Activated CD4-positive, alpha-beta T cell treated with anti-CD3 and anti-CD28 coated beads for 4 hours (primary cell): ENCODE data around the gene TMEM82.

Experiments
- DNase-seq, 2 donors: peaks; one replicate each; pipeline ENCODE4 v3.0.0-alpha.2; 2020

Gene TMEM82

DNA sequence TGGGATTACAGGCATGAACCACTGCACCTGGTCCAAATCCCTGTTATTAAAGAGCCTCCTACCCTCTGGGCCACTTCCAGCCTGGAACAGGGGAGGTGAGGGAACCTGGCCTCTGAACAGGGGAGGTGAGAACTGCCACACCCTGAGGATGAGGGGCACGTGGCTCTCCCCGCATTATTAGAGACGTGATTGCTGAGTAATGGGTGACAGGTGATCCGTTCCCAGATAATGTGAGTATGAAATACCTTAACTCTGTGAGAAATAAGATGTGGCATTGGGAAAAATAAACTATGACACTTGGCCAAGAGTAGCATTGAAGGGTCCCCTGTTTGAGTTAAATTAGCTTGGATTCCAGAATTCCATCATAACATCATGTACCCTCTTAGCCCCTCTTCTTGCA is 19.9 kb upstream of the TMEM82 start:
- no peak for DNase-seq

DNA sequence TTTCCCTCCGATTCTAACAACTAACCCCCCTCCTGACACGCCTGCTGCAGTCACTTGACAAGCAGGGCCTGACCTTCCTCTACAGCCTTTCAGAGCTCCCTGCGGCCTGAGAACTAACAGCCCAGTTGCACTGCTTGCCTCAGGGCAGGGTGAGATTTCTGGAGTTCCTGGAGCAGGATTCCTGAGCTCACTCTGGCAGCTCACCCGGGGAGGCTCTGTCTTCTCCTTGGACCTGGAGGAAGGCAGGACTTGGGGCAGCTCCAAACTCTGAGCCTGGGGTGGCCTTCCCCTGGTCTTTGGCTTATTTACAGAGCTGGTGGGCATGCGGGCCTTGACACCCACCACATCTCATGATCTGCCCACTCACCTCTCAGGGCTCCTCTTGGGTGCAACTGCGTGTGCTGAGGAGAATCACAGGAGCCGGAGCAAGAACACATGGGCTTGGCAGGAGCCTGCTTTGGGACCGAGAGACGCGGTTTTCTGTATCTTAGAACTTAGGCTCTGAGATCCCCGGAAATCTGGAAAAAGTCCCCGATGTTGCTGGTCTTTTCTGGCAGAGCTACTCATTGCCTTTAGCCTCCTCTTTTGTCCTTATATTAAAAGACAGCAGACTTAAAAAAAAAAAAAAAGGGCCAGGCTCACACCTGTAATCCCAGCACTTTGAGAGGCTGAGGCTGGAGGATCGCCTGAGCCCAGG is 19.3 kb upstream of the TMEM82 start:
- DNase-seq = no peak

DNA sequence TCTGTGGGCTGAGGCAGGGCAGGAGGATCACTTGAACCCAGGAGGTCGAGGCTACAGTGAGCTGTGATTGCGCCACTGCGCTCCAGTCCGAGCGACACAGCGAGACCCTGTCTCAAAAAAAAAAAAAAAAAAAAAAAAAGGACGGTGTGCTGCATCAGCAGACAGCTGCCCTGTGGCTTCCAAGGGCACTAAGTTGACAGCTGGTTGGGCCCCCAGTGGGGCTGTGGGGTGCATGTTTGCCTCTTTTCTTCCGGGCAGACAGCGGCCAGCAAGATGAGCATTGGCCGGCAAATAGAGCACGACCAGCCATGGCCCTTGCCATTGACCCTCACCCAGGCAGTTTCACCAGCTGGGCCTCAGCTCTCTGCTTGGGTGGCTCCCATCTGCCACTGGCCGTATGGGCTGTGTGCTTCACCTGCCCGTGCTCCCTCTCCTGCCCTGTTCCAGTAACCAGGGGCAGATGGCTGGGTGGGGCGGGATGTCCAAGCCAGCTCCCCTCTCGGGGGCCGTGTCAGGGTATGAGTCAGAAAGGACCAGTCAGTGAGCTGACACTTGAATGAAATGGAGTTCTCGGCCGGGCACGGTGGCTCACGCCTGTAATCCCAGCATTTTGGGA is 18.6 kb upstream of the TMEM82 start:
- DNase-seq = no peak

DNA sequence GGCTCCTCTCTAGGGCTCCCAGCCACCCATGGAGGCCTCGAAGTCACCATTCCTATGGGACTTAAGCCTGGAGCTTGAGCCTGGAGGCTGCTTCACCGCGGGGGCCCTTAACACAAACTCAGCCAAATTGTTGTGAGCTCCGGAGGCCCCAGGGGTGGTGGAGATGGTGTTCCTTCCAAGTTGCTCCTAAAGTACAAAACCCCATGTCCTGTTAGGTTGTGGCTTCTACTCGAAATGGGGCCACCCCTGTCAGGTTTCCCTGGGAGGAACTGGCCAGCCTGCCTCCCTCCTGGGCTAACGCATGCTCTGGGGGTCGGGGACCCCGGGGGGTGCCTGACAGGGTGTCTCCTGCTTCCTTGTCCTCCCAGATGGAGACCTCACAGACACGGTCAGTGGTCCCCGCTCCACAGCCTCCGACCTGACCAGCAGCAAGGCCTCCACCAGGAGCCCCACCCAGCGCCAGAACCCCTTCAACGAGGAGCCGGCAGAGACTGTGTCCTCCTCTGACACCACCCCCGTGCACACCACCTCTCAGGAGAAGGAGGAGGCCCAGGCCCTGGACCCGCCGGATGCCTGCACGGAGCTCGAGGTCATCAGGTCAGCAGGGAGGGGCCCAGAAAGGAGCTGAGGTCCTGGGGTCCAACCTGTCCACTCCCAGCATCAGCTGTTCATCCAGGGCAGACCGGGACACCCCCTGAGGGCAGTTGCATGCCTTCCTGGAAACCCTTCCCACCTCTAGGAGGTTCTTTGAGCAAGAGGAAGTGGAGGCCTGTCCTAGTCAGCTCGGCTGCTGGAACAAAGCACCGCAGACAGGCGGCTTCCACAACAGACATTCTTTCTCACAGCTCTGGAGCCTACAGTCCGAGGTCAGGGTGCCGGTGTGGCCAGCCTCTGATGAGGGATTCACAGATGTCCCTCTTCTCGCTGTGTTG is 17.1 kb upstream of the TMEM82 start:
- DNase-seq = no peak

DNA sequence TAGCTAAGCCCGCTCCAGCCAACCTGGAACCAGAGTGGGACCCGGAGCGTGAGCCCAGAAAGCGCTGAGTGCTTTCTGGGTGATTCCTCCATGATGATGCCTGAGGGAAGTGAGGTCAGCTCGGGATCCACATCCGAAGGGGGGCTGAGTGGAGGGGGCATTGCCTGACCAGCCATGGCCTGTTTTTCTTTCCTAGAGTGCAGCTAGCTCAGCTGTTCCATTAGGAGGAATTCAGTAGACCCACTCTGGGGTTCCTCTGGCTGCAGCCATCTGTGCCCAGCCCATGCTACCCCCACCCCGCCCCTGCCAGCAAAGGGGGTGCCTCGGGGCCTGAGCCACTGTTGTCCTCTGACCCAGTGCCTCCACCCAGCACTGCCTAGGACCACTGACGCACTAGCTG is 15.8 kb upstream of the TMEM82 start:
- no peak for DNase-seq

DNA sequence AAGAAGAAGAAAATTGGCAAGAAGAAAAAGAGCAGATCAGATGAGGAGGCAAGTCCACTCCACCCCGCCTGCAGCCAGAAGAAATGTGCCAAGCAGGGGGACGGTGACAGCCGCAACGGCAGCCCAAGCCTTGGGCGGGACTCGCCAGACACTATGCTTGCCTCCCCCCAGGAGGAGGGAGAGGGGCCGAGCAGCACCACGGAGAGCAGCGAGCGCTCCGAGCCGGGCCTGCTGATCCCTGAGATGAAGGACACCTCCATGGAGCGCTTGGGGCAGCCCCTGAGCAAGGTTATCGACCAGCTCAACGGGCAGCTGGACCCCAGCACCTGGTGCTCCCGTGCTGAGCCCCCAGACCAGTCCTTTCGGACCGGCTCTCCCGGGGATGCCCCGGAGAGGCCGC is 15.3 kb upstream of the TMEM82 start:
- DNase-seq = no peak

DNA sequence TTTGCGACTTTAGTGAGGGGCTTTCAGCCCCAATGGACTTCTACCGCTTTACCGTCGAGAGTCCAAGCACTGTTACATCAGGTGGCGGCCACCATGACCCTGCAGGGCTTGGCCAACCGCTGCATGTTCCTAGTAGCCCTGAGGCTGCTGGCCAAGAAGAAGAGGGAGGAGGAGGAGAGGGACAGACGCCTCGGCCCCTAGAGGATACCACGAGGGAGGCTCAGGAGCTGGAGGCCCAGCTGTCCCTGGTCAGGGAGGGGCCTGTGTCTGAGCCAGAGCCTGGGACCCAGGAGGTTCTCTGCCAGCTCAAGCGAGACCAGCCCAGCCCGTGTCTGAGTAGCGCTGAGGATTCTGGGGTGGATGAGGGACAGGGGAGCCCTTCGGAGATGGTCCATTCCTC is 14.9 kb upstream of the TMEM82 start:
- no peak for DNase-seq

DNA sequence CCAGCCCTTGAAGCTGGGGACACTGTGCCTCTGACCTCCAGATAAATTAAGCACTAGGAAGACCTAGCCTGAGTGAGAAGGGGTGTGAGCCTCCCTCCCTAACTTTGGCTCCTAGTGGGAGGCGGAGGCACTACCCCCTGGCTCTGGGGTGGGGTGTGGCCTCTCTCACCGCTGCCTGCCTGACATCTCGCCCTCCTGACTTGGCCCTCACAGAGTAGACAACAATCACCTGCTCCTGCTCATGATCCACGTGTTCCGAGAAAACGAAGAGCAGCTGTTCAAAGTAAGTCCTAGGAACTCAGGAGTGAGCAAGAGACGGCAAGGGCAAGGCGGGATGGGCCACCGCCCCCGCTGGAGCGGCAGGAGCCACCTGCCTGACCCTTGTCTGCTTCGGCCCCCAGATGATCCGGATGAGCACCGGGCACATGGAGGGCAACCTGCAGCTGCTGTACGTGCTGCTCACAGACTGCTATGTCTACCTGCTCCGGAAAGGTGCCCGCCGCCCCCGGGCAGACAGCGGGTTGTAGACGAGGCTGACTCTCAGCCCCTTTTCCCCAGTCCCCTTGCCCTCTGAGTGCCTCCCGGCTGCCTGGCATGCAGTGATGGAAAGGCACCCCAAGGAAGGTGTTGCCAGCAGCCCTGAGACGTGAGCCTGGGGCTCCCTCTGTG is 14.3 kb upstream of the TMEM82 start:
- DNase-seq = no peak

DNA sequence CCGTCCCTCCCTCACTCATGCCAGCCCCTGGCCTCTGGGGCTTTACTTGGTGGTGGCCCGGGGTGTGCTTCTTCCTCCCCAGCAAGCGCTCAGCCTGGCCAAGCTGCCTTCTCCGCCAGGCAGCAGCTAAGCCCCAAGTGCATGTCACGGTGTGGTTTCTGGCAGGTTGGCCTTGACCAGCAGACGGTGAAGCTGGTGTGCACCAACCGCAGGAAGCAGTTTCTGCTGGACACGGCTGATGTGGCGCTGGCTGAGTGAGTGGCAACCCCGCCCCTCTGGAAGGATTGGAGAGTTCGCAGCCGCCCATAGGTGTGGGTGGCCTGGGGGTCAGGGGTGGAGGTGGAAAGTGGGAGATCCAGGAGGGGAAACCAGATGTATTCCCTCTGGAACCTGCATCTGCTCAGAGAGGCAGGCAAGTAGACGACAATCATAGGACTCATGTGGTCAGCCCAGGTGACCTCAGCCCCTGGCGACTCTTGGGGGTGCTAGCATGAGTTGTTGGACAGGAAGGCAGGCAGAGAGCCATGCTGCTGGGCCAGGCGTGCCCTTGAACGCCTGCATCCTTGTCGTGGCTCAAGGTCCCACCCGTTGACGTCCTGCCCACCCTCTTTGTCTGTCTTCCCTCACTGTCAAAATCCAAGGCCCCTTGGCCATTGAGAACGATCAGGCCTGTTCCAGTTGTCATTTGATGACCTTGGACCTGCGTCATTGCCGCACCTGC is 13.2 kb upstream of the TMEM82 start:
- DNase-seq = no peak

DNA sequence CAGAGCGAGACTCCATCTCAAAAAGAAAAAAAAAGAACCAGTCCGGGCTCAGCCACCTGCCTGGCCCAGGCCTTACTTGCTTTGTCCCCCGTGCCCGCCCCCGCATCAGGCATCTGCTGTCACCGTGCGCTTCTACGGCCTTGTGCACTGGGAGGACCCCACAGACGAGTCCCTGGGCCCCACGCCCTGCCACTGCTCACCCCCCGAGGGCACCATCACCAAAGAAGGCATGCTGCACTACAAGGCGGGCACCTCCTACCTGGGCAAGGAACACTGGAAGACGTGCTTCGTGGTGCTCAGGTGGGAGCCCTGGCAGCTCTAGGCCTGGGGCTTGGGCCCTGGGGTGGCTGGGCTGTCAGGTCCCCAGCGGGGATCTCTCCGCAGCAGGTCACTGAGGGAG is 11.9 kb upstream of the TMEM82 start:
- DNase-seq = no peak

DNA sequence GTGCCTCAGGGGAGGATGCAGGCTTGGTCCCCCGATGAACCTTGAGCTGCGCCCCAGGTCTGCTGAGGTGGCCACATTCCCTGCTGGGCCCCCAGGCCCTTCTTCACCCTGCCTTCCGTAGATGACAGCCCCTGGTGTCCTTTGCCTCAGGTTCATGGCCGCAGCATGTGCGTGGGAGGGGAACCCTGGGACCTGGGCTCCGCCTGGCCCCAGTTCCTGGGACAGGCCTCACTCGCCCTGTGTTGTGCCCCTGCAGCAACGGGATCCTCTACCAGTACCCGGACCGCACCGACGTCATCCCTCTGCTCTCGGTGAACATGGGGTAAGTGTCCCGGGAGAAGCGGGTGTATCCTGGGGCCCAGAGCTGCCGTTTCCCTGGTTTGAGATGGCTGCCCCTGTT is 11.4 kb upstream of the TMEM82 start:
- DNase-seq = no peak

DNA sequence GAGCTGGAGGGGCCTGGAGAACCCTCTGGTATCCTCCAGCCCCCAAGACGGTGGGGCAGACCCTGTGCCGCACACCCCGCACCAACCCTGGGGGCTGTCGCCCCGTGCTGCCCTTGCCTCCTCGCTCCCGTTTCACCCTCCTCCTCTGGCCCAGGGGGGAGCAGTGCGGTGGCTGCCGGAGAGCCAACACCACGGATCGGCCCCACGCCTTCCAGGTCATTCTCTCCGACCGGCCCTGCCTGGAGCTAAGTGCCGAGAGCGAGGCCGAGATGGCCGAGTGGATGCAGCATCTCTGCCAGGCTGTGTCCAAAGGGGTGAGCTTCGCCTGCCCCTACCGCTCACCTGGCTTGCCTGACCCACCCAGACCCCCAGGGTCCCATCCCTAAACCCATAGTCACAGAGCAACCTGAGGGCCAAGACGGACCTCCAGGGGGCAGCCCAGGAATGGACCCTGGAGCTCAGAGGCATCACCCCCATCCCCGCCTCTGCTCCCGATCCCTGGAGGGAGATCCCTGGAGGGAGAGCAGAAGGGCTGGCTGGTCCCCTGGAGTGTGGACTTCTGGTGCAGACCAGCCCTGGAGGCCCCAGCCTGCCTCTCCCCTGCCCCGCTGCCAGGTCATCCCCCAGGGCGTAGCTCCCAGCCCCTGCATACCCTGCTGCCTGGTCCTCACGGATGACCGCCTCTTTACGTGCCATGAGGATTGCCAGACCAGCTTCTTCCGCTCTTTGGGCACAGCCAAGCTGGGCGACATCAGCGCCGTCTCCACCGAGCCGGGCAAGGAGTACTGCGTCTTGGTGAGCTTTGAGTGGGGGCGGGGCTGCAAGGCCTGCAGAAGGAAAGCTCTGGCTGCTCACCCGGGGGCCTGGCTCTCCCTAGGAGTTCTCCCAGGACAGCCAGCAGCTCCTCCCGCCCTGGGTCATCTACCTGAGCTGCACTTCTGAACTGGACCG is 10.3 kb upstream of the TMEM82 start:
- DNase-seq = no peak

DNA sequence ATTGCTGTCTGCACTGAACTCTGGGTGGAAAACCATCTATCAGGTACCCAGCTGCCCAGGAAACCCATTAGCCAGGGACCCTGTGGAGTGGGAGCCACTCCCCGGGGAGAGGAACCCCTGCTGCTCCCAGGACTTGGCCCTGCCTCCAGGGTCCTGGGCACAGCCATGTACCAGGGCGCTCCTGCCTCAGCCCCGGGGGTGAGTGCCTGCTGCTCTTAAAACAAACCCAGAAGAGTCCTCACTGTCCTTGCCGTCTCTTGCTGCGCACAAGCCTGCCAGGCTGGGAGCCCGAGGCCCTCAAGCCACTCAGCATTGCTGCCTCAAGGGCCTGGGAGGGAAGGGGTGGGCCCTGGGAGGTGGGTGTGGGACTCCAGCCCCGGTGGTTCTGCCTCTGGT is 9.6 kb upstream of the TMEM82 start:
- DNase-seq = no peak

DNA sequence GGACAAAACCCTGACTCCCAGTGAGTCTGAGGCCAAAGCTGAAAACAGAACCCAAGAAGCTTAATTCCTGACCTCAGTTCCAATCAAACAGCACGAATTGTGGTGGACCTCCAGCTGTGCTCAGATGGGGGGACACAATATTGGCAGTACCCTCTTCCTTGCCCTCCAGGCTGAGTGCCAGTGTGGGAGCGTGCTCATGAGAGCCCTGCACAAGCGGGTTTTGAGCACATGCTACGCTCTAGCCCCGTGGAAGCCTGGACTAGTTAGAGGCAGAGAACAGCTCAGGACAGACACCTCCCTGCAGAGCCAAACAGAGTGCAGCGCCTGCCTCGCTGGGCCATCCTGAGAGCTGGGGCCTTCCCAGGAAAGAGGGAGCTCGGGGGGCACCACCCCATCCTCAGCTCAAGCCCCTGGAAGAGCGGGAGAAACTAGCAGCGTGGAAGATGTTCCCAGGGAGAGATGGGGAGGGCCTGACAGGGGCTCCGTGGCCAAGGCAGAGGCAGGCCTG is 9.0 kb upstream of the TMEM82 start:
- no peak for DNase-seq

DNA sequence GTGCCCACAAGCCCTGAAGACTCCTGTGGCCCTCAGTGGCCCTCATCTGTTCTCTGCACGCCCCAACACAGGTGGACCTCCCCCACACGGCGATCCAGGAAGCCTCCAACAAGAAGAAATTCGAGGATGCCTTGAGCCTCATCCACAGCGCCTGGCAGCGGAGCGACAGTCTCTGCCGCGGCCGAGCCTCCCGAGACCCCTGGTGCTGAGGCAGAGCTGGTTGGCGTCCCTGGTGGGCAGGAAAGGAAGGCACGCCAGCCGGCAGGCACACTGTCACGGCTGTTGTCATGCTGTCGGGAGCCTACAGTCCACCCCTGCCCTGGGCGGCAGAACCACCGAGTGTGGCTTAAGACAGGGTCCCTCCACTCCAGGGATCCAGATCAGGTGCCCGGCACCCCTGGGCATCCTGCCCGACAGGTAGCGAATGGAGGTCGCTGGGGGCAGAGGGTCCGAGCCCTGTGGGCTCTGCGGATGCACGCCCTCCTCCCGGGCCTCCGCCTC is 8.5 kb upstream of the TMEM82 start:
- DNase-seq = no peak

DNA sequence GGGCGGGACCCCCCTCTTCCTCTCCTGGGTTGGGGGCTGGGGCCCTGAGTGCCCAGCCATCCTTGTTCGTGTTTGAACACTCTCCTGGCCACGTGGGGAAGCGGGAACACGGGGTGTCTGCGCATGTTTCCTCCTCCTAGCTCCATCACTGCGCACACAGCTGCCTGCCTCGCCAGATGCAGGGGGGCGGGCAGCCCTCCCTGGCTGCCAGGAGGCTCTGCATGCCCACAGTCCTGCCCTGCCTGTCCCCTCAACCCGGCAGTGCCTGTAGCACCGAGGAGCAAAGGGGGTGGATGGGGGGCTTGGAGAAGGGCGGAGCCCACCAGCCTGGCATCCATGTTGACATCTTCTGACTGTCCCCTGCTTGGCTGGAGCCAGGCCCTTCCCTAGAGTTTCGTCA is 8.0 kb upstream of the TMEM82 start:
- DNase-seq = no peak

DNA sequence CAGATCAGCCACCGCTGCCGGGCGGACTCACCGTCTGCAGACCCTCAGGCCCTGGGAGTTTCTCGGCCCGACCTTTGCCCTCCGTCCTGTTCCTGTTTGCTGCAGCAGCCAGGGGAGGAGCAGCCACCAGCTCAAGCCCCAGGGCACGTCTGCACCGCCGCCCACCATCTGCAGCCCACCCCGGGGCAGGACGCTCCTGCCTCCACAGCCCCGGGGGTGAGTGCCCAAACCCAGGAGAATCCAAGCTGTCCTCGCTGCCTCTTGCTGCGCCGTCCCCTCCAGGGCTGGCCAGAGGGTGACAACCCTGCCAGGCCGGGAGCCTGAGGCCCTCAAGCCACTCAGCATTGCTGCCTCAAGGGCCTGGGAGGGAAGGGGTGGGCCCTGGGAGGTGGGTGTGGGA is 7.4 kb upstream of the TMEM82 start:
- DNase-seq = no peak

DNA sequence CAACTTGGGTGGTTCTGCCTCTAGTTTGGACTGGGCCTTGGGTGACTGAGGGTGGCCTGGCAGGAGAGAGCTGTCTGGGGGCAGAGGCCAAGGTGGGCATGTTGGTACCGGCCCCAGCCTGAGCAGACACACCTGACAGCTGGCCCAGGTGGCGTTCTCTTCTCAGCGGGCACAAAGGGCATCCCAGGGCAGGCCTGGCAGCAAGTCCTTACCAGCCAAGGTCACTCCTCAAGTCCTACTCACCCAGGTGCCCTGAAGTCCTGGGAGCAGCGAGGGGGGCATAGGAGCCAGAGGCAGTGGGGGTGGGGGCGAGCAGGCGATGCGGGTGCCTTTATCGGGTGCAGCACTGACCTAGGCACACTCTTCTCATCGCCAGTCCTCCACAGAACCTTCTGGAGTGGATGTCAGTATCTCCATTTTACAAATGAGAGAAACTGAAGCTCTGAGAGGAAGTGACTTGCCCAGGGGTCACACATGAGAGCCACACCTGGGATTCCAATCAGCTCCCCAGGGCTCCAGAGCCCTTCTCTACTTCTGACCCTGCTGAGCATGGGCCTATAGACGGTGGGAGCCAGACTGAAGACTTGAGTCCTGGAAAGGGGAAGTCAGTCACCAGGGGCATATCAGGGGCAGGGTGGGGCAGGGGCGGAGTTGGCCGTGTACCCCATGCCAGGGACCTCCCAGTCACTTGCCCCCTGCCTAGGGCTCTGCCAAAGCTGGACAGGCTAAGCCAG is 6.8 kb upstream of the TMEM82 start:
- no peak for DNase-seq

DNA sequence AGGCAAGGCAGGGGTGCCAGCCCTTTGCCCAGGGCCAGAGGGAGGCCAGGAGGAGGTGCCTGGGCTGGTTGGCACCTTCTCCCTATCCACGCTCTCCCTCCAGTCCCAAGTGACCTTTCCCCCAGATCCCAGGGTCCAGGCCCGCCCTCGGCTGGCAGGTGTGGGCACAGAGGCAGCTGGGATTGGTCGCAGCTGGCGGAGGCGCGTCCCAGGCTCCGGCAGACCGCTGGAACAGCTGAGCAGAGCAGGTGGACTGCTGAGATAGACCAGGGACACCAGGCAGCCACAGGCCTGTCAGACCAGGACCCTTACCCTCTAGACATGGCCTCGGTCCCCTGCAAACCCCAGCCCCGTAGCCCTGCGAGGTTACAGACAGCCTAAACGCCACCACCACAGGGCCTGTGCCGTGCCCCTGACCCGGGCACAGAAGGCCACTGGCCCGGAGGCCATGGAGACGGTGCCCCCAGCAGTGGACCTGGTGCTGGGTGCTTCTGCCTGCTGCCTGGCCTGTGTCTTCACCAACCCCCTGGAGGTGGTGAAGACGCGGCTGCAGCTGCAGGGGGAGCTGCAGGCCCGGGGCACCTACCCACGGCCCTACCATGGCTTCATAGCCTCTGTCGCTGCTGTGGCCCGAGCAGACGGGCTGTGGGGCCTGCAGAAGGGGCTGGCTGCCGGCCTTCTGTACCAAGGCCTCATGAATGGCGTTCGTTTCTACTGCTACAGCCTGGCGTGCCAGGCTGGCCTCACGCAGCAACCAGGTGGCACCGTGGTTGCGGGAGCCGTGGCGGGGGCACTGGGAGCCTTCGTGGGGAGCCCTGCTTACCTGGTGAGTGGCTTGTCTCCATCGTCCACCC is 6.0 kb upstream of the TMEM82 start, which contains the start of gene SLC25A34:
SLC25A34 (plus strand) TSS at position 221 of the 854 bp plus-strand sequence; CDS start at position 449, 228 bp downstream.
- no peak for DNase-seq
